Activated CD4-positive, alpha-beta T cell treated with anti-CD3 and anti-CD28 coated beads, Interleukin-2, amount 50 U/mL, for 24 hours (primary cell): ENCODE measurements around the gene SUB1.

Experiments used
- DNase-seq, 2 donors: peaks; one replicate each; pipeline ENCODE4 v3.0.0-alpha.2; 2020; ENCODE audit warnings: low read depth in 1 of 2, low spot score in 1 of 2

SUB1 gene

GRCh38 chr5:32642276-32643002 lies 57.1 kb downstream of the SUB1 start:
- no peak for DNase-seq

GRCh38 chr5:32645246-32645645 lies 59.9 kb downstream of the SUB1 start:
- DNase-seq, result no peak

- no peak for DNase-seq
Measured at GRCh38 chr5:32646061-32646969, 61.0 kb downstream of the SUB1 start.

- no peak for DNase-seq
Measured at GRCh38 chr5:32651088-32651487, 65.7 kb downstream of the SUB1 start.

- no peak for DNase-seq
Measured at GRCh38 chr5:32651638-32652037, 66.3 kb downstream of the SUB1 start.
